T-cell (primary cell): ENCODE measurements around the gene SETD2. TPM values are rescaled to one million over a fixed set of nuclear protein-coding genes. Genes with fewer than 3 reads are reported as not detected.
A peak's percentile ranks its signal among the peaks of the same experiment; 100 is the strongest.

Source experiments
- ATAC-seq, 4 experiments: fragments of 200-7000 bp in 3 of 4; fragments of 150-1000 bp in 1 of 4; cut with Tn5 transposase; replicated peaks in 1 of 4; 1 replicate in 3 of 4; 2 replicates in 1 of 4; pipeline ENCODE4 v1.10.0; 2021; ENCODE audit warnings: moderate library complexity in 3 of 4, mild to moderate bottlenecking in 2 of 4, moderate number of reproducible peaks in 1 of 4
- CTCF ChIA-PET, 2 donors: fragments of 300-600 bp; sonication (Branson Sonifier 250); formaldehyde crosslinking; loops; one replicate each; lab custom pipeline; 2022; ENCODE audit warnings: antibody characterized with exemption in 2 of 2; lab: Charles Lee
- POLR2A ChIA-PET, 2 donors: fragments of 300-600 bp; sonication (Branson Sonifier 250); formaldehyde crosslinking; loops; one replicate each; lab custom pipeline; 2022; ENCODE audit warnings: antibody characterized with exemption in 2 of 2; lab: Charles Lee
- DNase-seq, 35 experiments: peaks; one replicate each; pipeline versions ENCODE4 v3.0.0 to v3.0.0-alpha.2; 2013 to 2023
- H3K27ac ChIP-seq: one replicate; pipeline ENCODE4 v1.5.1; 2013; ENCODE audit warnings: low read length
- H3K27me3 ChIP-seq, 2 experiments: replicated peaks in 1 of 2; 1 replicate in 1 of 2; 2 replicates in 1 of 2; pipeline versions ENCODE4 v1.6.1 to v1.7.0; 2013; ENCODE audit warnings: low read length in 1 of 2, mixed read lengths in 1 of 2; ENCODE audit not compliant: control insufficient read depth in 2 of 2, insufficient read depth in 2 of 2; ENCODE audit errors: extremely low read depth in 1 of 2
- H3K36me3 ChIP-seq, 2 donors: 1 replicate in 1 of 2; 2 replicates in 1 of 2; pipeline versions ENCODE4 v1.6.1 to v1.7.0; 2013; ENCODE audit warnings: low read length in 1 of 2; ENCODE audit not compliant: control insufficient read depth in 2 of 2, insufficient read depth in 1 of 2; ENCODE audit errors: extremely low read depth in 1 of 2
- H3K4me1 ChIP-seq, 2 experiments: 1 replicate in 1 of 2; 2 replicates in 1 of 2; pipeline versions ENCODE4 v1.6.1 to v1.7.0; 2013; ENCODE audit warnings: low read length in 2 of 2, mixed read lengths in 1 of 2; ENCODE audit not compliant: insufficient read depth in 2 of 2, control insufficient read depth in 1 of 2; ENCODE audit errors: extremely low read depth in 1 of 2
- H3K4me3 ChIP-seq, 2 donors: 1 replicate in 1 of 2; 2 replicates in 1 of 2; pipeline versions ENCODE4 v1.5.1 to v1.7.0; 2013; ENCODE audit warnings: mild to moderate bottlenecking in 2 of 2, low read length in 1 of 2, moderate library complexity in 1 of 2; ENCODE audit not compliant: control insufficient read depth in 1 of 2; ENCODE audit errors: extremely low read depth in 1 of 2
- H3K9me3 ChIP-seq: 2 replicates; pipeline ENCODE4 v1.7.0; 2013
- H3K27ac Mint-ChIP-seq, 2 donors: one replicate each; pipeline ENCODE4 v1.8.0; 2020 to 2021; ENCODE audit warnings: mild to moderate bottlenecking in 2 of 2, mixed read lengths in 2 of 2
- H3K27me3 Mint-ChIP-seq, 2 donors: one replicate each; pipeline ENCODE4 v1.8.0; 2021 to 2022; ENCODE audit warnings: mixed read lengths in 2 of 2
- H3K36me3 Mint-ChIP-seq: one replicate; pipeline ENCODE4 v1.8.0; 2021; ENCODE audit warnings: mixed read lengths
- H3K4me1 Mint-ChIP-seq, 3 donors: one replicate each; pipeline ENCODE4 v1.8.0; 2020 to 2022; ENCODE audit warnings: mixed read lengths in 3 of 3, mild to moderate bottlenecking in 1 of 3
- H3K4me3 Mint-ChIP-seq, 3 donors: one replicate each; pipeline ENCODE4 v1.8.0; 2020 to 2022; ENCODE audit warnings: mild to moderate bottlenecking in 3 of 3, mixed read lengths in 3 of 3, moderate library complexity in 3 of 3
- H3K9me3 Mint-ChIP-seq, 3 donors: one replicate each; pipeline ENCODE4 v1.8.0; 2020 to 2022; ENCODE audit warnings: mixed read lengths in 3 of 3
- WGBS: methylation state at CpG from one replicate; pipeline ENCODE4 v1.1.5; 2013; ENCODE audit warnings: missing lambda C conversion rate; ENCODE audit not compliant: insufficient coverage; 5-methylcytosine and 5-hydroxymethylcytosine counted together
- total RNA-seq, 35 experiments: library from RNA in 6 of 35; stranded (reverse) in 6 of 35; fragments of 120-200 nt in 1 of 35; gene quantifications; one replicate each; pipeline versions ENCODE4 v1.2.1 to v1.2.4 and lab custom pipeline; 2013 to 2026

SETD2 gene
- total RNA-seq, 5 donors from 2014 or later (not counting 1 experiment from before 2014, with no cell fraction given) = 58.1 to 84.6 (median 63.9) TPM

- H3K4me3 ChIP-seq = peak overlapping the region; percentile 42 to 61
- peaks cover 24% of the 10 kb centered on the region for H3K36me3 Mint-ChIP-seq
Measured at GRCh38 chr3:47008851-47009224, 155.1 kb downstream of the SETD2 start.

GRCh38 chr3:47008234-47008796 lies 155.6 kb downstream of the SETD2 start:
- H3K27ac ChIP-seq = no peak overlapping the region
- WGBS = 98% methylated on average over 10 of the region's 13 CpGs
- H3K27ac Mint-ChIP-seq = peak overlapping the region in 1 of 2 donors; percentile 72
- ATAC-seq = no peak
- H3K9me3 ChIP-seq = no peaks in the 10 kb centered on the region
- no peaks in the 10 kb centered on the region for H3K27me3 ChIP-seq
- peak overlapping the region; percentile 38 to 53 (median 39) for H3K4me3 Mint-ChIP-seq
- DNase-seq = no peak
- ChIA-PET CTCF (no interaction called here), POLR2A (interaction anchor here (0.6 to 1.1 kb wide), 3 partner anchors 12 to 279 kb away, joined by 3 to 6 read pairs (median 4); no protein-coding TSS in a partner anchor)
- no peaks in the 10 kb centered on the region for H3K9me3 Mint-ChIP-seq
- H3K27me3 Mint-ChIP-seq = no peaks in the 10 kb centered on the region
- no peak overlapping the region for H3K4me3 ChIP-seq
- H3K36me3 Mint-ChIP-seq = peaks cover 24% of the 10 kb centered on the region
- H3K36me3 ChIP-seq = peaks cover 11 to 45% of the 10 kb centered on the region in 2 donors
- peaks cover 0 to 17% (median 6%) of the 10 kb centered on the region in 3 donors for H3K4me1 Mint-ChIP-seq
- H3K4me1 ChIP-seq = peaks cover 0 to 22% of the 10 kb centered on the region in 2 experiments

More at GRCh38 chr3:47008851-47009224, 155.1 kb downstream of the SETD2 start:
- ChIA-PET POLR2A (interaction anchor here (0.6 to 1.1 kb wide), 3 partner anchors 11 to 278 kb away, joined by 3 to 6 read pairs (median 4); no protein-coding TSS in a partner anchor), CTCF (interaction anchor here in 1 of 2 donors (1.0 kb wide), 1 partner anchor 24 kb away, joined by 3 read pairs; no protein-coding TSS in a partner anchor)
- H3K27ac Mint-ChIP-seq = peak overlapping the region in 1 of 2 donors; percentile 72
- Histone ChIP-seq H3K27ac (no peak overlapping the region), H3K4me1 (peaks cover 0 to 22% of the 10 kb centered on the region in 2 experiments), H3K27me3 (no peaks in the 10 kb centered on the region), H3K9me3 (no peaks in the 10 kb centered on the region), H3K36me3 (peaks cover 11 to 44% of the 10 kb centered on the region in 2 donors)
- H3K4me1 Mint-ChIP-seq = peaks cover 0 to 17% (median 8%) of the 10 kb centered on the region in 3 donors
- H3K9me3 Mint-ChIP-seq = no peaks in the 10 kb centered on the region
- DNase-seq = no peak
- peak overlapping the region; percentile 38 to 53 (median 39) for H3K4me3 Mint-ChIP-seq
- H3K27me3 Mint-ChIP-seq = no peaks in the 10 kb centered on the region
- WGBS = 37% methylated on average over 6 of the region's 23 CpGs
- ATAC-seq = no peak

GRCh38 chr3:47007482-47008233 lies 156.3 kb downstream of the SETD2 start:
- no peak overlapping the region for H3K4me3 ChIP-seq
- 92% methylated on average over 11 of the region's 16 CpGs for WGBS
- peaks cover 18 to 52% of the 10 kb centered on the region in 2 donors for H3K36me3 ChIP-seq
- peaks cover 0 to 22% of the 10 kb centered on the region in 2 experiments for H3K4me1 ChIP-seq
- Mint-ChIP-seq H3K4me3 (peak overlapping the region in 1 of 3 donors; percentile 38), H3K27ac (peak overlapping the region in 1 of 2 donors; percentile 55), H3K4me1 (peaks cover 0 to 17% (median 6%) of the 10 kb centered on the region in 3 donors), H3K36me3 (peaks cover 24% of the 10 kb centered on the region), H3K27me3 (no peaks in the 10 kb centered on the region), H3K9me3 (no peaks in the 10 kb centered on the region)
- no peak overlapping the region for H3K27ac ChIP-seq
- CTCF ChIA-PET = no interaction called here
- no peaks in the 10 kb centered on the region for H3K9me3 ChIP-seq
- DNase-seq (peak in 1 of 35 experiments; percentile 13), ATAC-seq (no peak)
- POLR2A ChIA-PET = interaction anchor here in 1 of 2 donors (0.6 kb wide), 1 partner anchor 19 kb away, joined by 13 read pairs; no protein-coding TSS in a partner anchor
- no peaks in the 10 kb centered on the region for H3K27me3 ChIP-seq

- DNase-seq (peak in 1 of 35 experiments; percentile 12), ATAC-seq (no peak)
- peak overlapping the region in 1 of 2 donors; percentile 55 for H3K27ac Mint-ChIP-seq
- H3K9me3 Mint-ChIP-seq = no peaks in the 10 kb centered on the region
- H3K4me3 ChIP-seq = no peak overlapping the region
- peaks cover 0 to 22% of the 10 kb centered on the region in 2 experiments for H3K4me1 ChIP-seq
- peaks cover 25 to 58% of the 10 kb centered on the region in 2 donors for H3K36me3 ChIP-seq
- no peaks in the 10 kb centered on the region for H3K27me3 ChIP-seq
- 100% methylated on average over 1 of the region's 3 CpGs for WGBS
- peaks cover 27% of the 10 kb centered on the region for H3K36me3 Mint-ChIP-seq
- H3K9me3 ChIP-seq = no peaks in the 10 kb centered on the region
- peaks cover 0 to 17% (median 6%) of the 10 kb centered on the region in 3 donors for H3K4me1 Mint-ChIP-seq
- no peak overlapping the region for H3K4me3 Mint-ChIP-seq
- ChIA-PET CTCF (no interaction called here), POLR2A (interaction anchor here in 1 of 2 donors (0.6 kb wide), 1 partner anchor 39 kb away, joined by 3 read pairs; no protein-coding TSS in a partner anchor)
- H3K27ac ChIP-seq = no peak overlapping the region
- H3K27me3 Mint-ChIP-seq = no peaks in the 10 kb centered on the region
Measured at GRCh38 chr3:47007001-47007400, 156.9 kb downstream of the SETD2 start.

- DNase-seq = no peak
Measured at GRCh38 chr3:47006145-47006651, 157.7 kb downstream of the SETD2 start.

More at GRCh38 chr3:47006145-47006651, 157.7 kb downstream of the SETD2 start:
- no peaks in the 10 kb centered on the region for H3K27me3 Mint-ChIP-seq
- Histone ChIP-seq H3K27me3 (no peaks in the 10 kb centered on the region), H3K36me3 (peaks cover 26 to 66% of the 10 kb centered on the region in 2 donors), H3K4me3 (no peak overlapping the region), H3K9me3 (no peaks in the 10 kb centered on the region), H3K4me1 (peaks cover 0 to 22% of the 10 kb centered on the region in 2 experiments), H3K27ac (no peak overlapping the region)
- 92% methylated on average over 2 of the region's 9 CpGs for WGBS
- no peak for ATAC-seq
- H3K27ac Mint-ChIP-seq = no peak overlapping the region
- POLR2A ChIA-PET = interaction anchor here in 1 of 2 donors (0.6 kb wide), 1 partner anchor 40 kb away, joined by 3 read pairs; no protein-coding TSS in a partner anchor
- no peaks in the 10 kb centered on the region for H3K9me3 Mint-ChIP-seq
- H3K4me3 Mint-ChIP-seq = no peak overlapping the region
- H3K36me3 Mint-ChIP-seq = peaks cover 27% of the 10 kb centered on the region
- CTCF ChIA-PET = no interaction called here
- H3K4me1 Mint-ChIP-seq = peaks cover 0 to 10% (median 6%) of the 10 kb centered on the region in 3 donors
